Measurements from ENCODE around the gene PREPL. TPM values are rescaled to one million over a fixed set of nuclear protein-coding genes. Genes with fewer than 3 reads are reported as not detected.
"Not testable (repeated sequence)": the region's sequence is repeated elsewhere in the genome, so short reads cannot be mapped to it uniquely, and the experiment has no call there.

Gene PREPL
- total RNA-seq, result 110 TPM
- 100 to 1,000 TPM in 7 of 8 donors, 10 to 100 TPM in 1; 86.9 to 149 (median 115) TPM for polyA plus RNA-seq (ENCODE audit: insufficient read depth in 1 of 8, insufficient read length in 8 of 8, low replicate concordance in 1 of 8)
- long read RNA-seq, donor 1, full-length matches to known transcripts, result 1 of 1 reads
- long read RNA-seq, donor 1, partial matches to known transcripts, result 0 of 1 reads
- long read RNA-seq, donor 1, other reads (novel, unspliced or antisense), result 0 of 1 reads
- long read RNA-seq, donor 2, full-length matches to known transcripts, result 2 of 2 reads
- long read RNA-seq, donor 2, partial matches to known transcripts, result 0 of 2 reads
- long read RNA-seq, donor 2, other reads (novel, unspliced or antisense), result 0 of 2 reads
- long read RNA-seq, donor 3, full-length matches to known transcripts, result 6 of 22 reads
- long read RNA-seq, donor 3, partial matches to known transcripts, result 16 of 22 reads
- long read RNA-seq, donor 3, other reads (novel, unspliced or antisense), result 0 of 22 reads
- long read RNA-seq, donor 4, full-length matches to known transcripts, result 6 of 12 reads
- long read RNA-seq, donor 4, partial matches to known transcripts, result 6 of 12 reads
- long read RNA-seq, donor 4, other reads (novel, unspliced or antisense), result 0 of 12 reads
- long read RNA-seq, donor 5, full-length matches to known transcripts, result 20 of 58 reads
- long read RNA-seq, donor 5, partial matches to known transcripts, result 38 of 58 reads
- long read RNA-seq, donor 5, other reads (novel, unspliced or antisense), result 0 of 58 reads
- long read RNA-seq, donor 6, full-length matches to known transcripts, result 25 of 58 reads
- long read RNA-seq, donor 6, partial matches to known transcripts, result 33 of 58 reads
- long read RNA-seq, donor 6, other reads (novel, unspliced or antisense), result 0 of 58 reads
- long read RNA-seq, donor 7, full-length matches to known transcripts, result 17 of 31 reads
- long read RNA-seq, donor 7, partial matches to known transcripts, result 14 of 31 reads
- long read RNA-seq, donor 7, other reads (novel, unspliced or antisense), result 0 of 31 reads
- long read RNA-seq, donor 8, full-length matches to known transcripts, result 8 of 8 reads
- long read RNA-seq, donor 8, partial matches to known transcripts, result 0 of 8 reads
- long read RNA-seq, donor 8, other reads (novel, unspliced or antisense), result 0 of 8 reads
- long read RNA-seq, donor 9, full-length matches to known transcripts, result 8 of 13 reads
- long read RNA-seq, donor 9, partial matches to known transcripts, result 5 of 13 reads
- long read RNA-seq, donor 9, other reads (novel, unspliced or antisense), result 0 of 13 reads
- long read RNA-seq, donor 10, full-length matches to known transcripts, result 15 of 31 reads
- long read RNA-seq, donor 10, partial matches to known transcripts, result 16 of 31 reads
- long read RNA-seq, donor 10, other reads (novel, unspliced or antisense), result 0 of 31 reads
- long read RNA-seq, donor 11, full-length matches to known transcripts, result 5 of 10 reads
- long read RNA-seq, donor 11, partial matches to known transcripts, result 5 of 10 reads
- long read RNA-seq, donor 11, other reads (novel, unspliced or antisense), result 0 of 10 reads

DNA sequence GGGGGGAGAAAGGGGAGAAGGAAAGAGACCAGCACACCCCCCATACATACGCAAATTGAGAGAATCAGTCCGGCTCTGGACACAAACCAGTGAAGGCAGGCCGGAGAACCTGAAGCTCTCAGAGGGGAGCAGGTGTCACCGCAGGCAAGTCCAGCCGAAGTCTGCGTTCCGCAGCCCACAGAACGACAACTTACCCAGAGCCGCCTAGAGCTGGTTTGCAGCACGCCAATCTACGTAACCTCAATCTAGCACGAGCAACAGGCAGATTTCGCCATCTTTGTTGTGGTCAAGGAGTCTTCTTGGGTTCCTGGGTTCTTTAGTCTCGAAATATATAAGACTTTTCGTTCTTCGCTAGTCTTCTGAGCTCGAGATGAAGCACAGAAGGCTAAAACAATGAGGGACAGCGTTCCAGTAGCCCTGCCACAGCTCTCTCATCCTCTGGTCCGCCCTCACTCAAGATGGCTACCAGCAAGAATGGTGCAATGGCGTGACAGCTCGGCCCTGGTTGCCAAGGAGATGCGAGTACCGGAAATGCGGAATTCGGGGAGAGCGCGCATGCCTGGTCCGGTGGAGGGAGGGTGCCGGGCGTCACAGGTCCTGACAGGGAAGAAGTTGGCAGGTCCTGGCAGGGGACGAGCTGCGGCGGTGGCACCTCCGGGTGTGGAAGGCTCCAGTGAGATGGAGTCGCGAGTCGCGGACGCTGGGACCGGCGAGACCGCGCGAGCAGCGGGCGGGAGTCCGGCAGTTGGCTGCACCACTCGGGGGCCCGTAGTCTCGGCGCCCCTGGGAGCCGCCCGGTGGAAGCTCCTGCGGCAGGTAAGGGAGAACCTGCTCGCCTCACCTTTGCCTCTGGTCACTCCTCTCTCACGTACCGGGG is at the start of gene PREPL, which contains the start of gene CAMKMT:
TSS of gene PREPL (minus strand) at position 165 of the 877 bp plus-strand sequence. CDS start 15,152 bp downstream, outside the sequence.
TSS of gene CAMKMT (plus strand) at position 618 of the 877 bp plus-strand sequence.
- Histone ChIP-seq H3K27ac (ENCODE audit: low read length) (peak within 1 kb of the TSS; percentile 98), H3K9me3 (replicated peaks; ENCODE audit: control insufficient read depth, low read depth, low read length) (no peaks in the 10 kb centered on the region), H3K4me3 (ENCODE audit: low read length) (peak within 1 kb of the TSS; percentile 83), H3K36me3 (ENCODE audit: control insufficient read depth, insufficient read depth, low read length) (peaks cover 3% of the 10 kb centered on the region), H3K27me3 (ENCODE audit: control insufficient read depth, insufficient read depth, low read length) (no peaks in the 10 kb centered on the region), H3K4me1 (ENCODE audit: control insufficient read depth, insufficient read depth, low read length) (peaks cover 12% of the 10 kb centered on the region)
- WGBS (ENCODE audit: insufficient coverage), result 0% methylated on average over 47 of the region's 57 CpGs
- peak; percentile 99 for DNase-seq

DNA sequence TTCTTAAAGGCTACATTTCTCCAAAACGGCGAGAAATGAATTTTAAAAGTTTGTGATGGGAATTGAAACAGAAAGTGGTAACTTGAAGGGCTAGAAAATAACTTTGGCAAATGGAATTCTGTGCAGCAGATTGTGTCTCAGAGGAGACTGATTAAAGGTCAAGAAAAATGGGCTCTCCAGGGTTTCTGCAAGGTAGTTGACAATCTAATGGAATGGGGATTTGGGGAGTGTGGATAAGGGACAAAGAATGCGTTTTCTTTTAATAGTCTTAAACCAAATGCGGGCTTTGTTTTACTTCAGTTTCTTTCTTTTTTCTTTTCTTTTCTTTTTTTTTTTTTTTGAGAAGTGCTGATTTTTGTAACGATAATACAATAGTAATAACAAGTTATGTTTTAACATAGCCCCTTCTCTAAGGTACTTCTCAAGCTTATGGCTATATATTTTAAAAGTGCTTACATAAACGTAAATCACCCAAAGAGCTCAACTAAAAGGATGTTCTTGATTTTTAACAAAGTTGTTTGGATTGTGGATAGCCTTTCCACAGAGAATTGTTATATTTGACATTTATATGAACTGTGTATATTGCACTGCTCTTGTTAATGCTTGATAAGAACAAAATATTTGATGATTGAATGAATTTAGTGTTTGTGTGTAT is 37.1 kb upstream of the PREPL start:
- DNase-seq, result peak; percentile 17
- H3K4me3 ChIP-seq (ENCODE audit: low read length), result peak overlapping the region; percentile 22
- H3K9me3 ChIP-seq (replicated peaks; ENCODE audit: control insufficient read depth, low read depth, low read length), result no peaks in the 10 kb centered on the region
- no CpG with 5 or more reads among the region's 6 CpGs for WGBS (ENCODE audit: insufficient coverage)
- H3K27ac ChIP-seq (ENCODE audit: low read length), result no peak overlapping the region
- no peaks in the 10 kb centered on the region for H3K27me3 ChIP-seq (ENCODE audit: control insufficient read depth, insufficient read depth, low read length)
- H3K4me1 ChIP-seq (ENCODE audit: control insufficient read depth, insufficient read depth, low read length), result no peaks in the 10 kb centered on the region
- H3K36me3 ChIP-seq (ENCODE audit: control insufficient read depth, insufficient read depth, low read length), result no peaks in the 10 kb centered on the region

DNA sequence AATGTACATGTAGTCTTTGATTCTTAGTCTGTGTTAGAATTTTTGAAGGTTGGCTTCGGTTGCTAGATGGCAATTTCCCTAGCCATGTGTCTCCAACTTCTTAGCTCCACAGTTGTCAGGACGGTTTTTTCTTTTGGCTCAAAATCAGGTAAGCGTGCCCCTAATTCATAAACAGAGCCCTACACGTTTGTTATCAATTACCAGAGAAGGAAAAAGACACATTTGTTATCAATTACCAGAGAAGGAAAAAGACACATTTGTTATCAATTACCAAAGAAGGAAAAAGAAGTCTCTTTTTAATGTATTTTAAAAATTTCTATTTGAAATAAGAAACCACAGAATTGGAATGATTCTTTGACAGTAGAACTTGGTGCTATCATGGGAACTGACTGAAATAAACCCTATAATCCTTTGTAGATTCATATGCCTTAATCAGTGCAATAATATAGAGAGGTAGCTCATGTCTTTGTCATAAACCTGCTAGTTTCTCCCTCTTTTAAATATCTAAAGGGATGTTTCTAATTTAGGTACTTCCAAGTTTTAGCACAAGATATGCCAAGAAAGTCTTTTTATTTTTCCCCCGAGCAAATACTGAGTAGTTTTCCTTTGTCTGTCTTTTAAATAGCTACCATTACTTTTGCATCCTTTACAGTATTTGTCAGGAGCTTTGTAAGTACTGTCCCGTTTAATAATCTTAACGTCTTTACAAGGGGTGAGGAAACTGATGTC is 36.3 kb upstream of the PREPL start:
- H3K27ac ChIP-seq (ENCODE audit: low read length), result no peak overlapping the region
- WGBS (ENCODE audit: insufficient coverage), result no CpG with 5 or more reads among the region's 7 CpGs

DNA sequence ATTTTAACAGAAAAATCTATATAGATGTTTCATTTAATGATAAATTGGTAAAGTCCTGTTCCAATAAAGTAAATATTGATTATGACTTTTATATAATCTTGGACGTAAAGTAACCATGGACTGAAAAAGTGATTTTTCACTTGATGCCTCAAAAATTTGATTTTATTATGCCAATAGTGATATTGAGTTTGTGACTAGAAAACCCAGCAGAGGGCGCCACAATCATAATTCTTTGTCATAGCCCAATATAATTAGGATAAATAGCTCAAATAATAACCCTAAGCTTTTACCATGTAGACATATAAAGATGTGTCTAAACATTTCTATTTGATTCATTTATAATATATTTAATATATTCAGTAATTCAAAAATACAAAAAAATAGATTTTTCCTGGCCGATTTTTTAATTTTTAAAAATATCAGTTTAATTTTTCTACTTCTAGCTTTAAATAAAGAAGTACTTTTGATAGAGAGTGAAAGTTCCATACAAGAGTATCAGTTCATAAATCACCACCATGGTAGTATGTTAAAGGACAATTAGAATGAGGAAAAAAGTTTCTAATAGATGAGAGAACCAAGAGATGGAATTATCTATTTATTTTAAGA is 31.1 kb upstream of the PREPL start:
- H3K27me3 ChIP-seq (ENCODE audit: control insufficient read depth, insufficient read depth, low read length), result no peaks in the 10 kb centered on the region
- H3K27ac ChIP-seq (ENCODE audit: low read length), result no peak overlapping the region
- no peaks in the 10 kb centered on the region for H3K4me1 ChIP-seq (ENCODE audit: control insufficient read depth, insufficient read depth, low read length)
- peak; percentile 44 for DNase-seq
- no peak overlapping the region for H3K4me3 ChIP-seq (ENCODE audit: low read length)
- no peaks in the 10 kb centered on the region for H3K36me3 ChIP-seq (ENCODE audit: control insufficient read depth, insufficient read depth, low read length)
- no CpG with 5 or more reads among the region's 3 CpGs for WGBS (ENCODE audit: insufficient coverage)
- no peaks in the 10 kb centered on the region for H3K9me3 ChIP-seq (replicated peaks; ENCODE audit: control insufficient read depth, low read depth, low read length)

More for the DNA sequence above, 36.3 kb upstream of the PREPL start:
- no peaks in the 10 kb centered on the region for H3K36me3 ChIP-seq (ENCODE audit: control insufficient read depth, insufficient read depth, low read length)
- H3K9me3 ChIP-seq (replicated peaks; ENCODE audit: control insufficient read depth, low read depth, low read length), result no peaks in the 10 kb centered on the region
- peak overlapping the region; percentile 22 for H3K4me3 ChIP-seq (ENCODE audit: low read length)
- H3K27me3 ChIP-seq (ENCODE audit: control insufficient read depth, insufficient read depth, low read length), result no peaks in the 10 kb centered on the region
- DNase-seq, result peak; percentile 72
- no peaks in the 10 kb centered on the region for H3K4me1 ChIP-seq (ENCODE audit: control insufficient read depth, insufficient read depth, low read length)

DNA sequence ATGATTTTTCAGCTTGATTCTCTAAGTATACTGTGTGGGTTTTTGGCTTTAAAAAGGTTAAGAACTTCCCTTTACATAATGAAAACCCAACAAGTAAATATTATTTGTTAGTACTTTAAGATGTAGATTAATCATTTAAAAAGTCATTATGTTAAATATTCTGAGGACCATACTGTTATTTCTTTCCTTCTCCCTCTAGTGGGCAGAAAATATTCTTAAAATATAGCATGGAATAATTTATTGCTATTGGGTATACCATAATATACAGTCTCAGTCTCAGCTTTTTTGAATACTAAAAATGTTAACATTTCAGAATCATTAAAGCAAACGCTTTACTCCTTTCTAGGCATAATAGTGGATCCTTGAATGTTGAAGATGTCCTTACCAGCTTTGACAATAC is 28.6 kb upstream of the PREPL start:
- H3K36me3 ChIP-seq (ENCODE audit: control insufficient read depth, insufficient read depth, low read length), result no peaks in the 10 kb centered on the region
- H3K27me3 ChIP-seq (ENCODE audit: control insufficient read depth, insufficient read depth, low read length), result no peaks in the 10 kb centered on the region
- H3K4me1 ChIP-seq (ENCODE audit: control insufficient read depth, insufficient read depth, low read length), result no peaks in the 10 kb centered on the region
- no peak overlapping the region for H3K27ac ChIP-seq (ENCODE audit: low read length)
- no peak overlapping the region for H3K4me3 ChIP-seq (ENCODE audit: low read length)
- WGBS (ENCODE audit: insufficient coverage), result no CpG with 5 or more reads among the region's 1 CpG
- H3K9me3 ChIP-seq (replicated peaks; ENCODE audit: control insufficient read depth, low read depth, low read length), result no peaks in the 10 kb centered on the region
- DNase-seq, result no peak

DNA sequence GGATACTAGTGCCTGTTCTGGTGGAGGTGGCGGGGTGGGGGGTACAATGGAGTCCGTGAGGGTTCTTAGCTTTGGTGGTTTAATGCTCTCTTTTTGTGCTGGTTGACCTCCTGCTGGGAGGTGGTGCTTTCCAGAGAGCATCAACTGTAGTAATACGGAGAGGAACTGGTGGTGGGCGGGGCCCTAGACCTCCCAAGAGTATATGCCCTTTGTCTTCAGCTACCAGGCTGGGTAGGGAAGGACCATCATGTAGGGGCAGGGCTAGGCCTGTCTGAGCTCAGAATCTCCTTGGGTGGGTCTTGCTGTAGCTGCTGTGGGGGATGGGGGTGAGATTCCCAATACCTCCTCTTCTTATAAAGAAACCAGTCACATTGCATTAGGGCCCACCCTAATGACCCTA is 27.6 kb upstream of the PREPL start:
- 75% methylated on average over 2 of the region's 4 CpGs for WGBS (ENCODE audit: insufficient coverage)
- H3K27me3 ChIP-seq (ENCODE audit: control insufficient read depth, insufficient read depth, low read length), result no peaks in the 10 kb centered on the region
- no peaks in the 10 kb centered on the region for H3K4me1 ChIP-seq (ENCODE audit: control insufficient read depth, insufficient read depth, low read length)
- no peak overlapping the region for H3K4me3 ChIP-seq (ENCODE audit: low read length)
- no peaks in the 10 kb centered on the region for H3K9me3 ChIP-seq (replicated peaks; ENCODE audit: control insufficient read depth, low read depth, low read length)
- H3K27ac ChIP-seq (ENCODE audit: low read length), result no peak overlapping the region
- no peak for DNase-seq
- H3K36me3 ChIP-seq (ENCODE audit: control insufficient read depth, insufficient read depth, low read length), result no peaks in the 10 kb centered on the region

DNA sequence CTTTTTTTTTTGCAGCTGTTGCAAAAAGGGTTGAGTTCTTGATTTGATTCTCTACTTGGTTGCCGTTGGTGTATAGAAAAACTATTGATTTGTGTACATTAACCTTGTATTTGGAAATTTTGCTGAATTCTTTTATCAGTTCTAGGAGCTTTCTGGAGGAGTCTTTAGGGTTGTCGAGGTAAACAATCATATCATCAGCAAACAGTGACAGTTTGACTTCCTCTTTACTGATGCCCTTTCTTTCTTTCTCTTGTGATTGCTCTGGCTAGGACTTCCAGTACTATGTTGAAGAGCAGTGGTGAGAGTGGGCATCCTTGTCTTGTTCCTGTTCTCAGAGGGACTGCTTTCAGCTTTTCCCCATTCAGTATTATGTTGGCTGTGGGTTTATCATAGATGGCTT is 23.9 kb upstream of the PREPL start:
- whole genome bisulfite sequencing (ENCODE audit: insufficient coverage), result no CpG with 5 or more reads among the region's 2 CpGs
- not testable (repeated sequence) for H3K4me1 ChIP-seq (ENCODE audit: control insufficient read depth, insufficient read depth, low read length); H3K9me3 ChIP-seq (replicated peaks; ENCODE audit: control insufficient read depth, low read depth, low read length); H3K4me3 ChIP-seq (ENCODE audit: low read length); H3K36me3 ChIP-seq (ENCODE audit: control insufficient read depth, insufficient read depth, low read length); H3K27me3 ChIP-seq (ENCODE audit: control insufficient read depth, insufficient read depth, low read length); DNase-seq; H3K27ac ChIP-seq (ENCODE audit: low read length)

DNA sequence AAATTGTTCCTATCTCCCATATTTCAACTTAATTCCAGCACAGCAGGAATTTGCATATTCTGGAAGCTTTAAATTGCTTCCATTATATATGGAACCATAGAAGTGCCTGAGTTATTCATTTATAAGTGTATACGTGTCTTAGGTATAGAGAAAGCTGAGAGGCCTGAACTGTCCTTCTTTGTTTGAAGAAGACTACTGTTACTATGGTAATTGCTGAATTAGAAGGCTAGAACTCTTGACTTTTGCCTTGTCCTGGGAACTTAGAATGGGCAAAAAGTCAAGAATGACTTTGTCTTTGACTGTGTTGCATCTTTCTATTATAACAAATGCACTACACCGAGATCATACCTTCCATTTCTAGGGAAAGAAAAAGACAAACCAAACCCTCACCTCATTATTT is 16.2 kb upstream of the PREPL start:
- Histone ChIP-seq H3K36me3 (ENCODE audit: control insufficient read depth, insufficient read depth, low read length) (no peaks in the 10 kb centered on the region), H3K4me1 (ENCODE audit: control insufficient read depth, insufficient read depth, low read length) (no peaks in the 10 kb centered on the region), H3K9me3 (replicated peaks; ENCODE audit: control insufficient read depth, low read depth, low read length) (no peaks in the 10 kb centered on the region), H3K27me3 (ENCODE audit: control insufficient read depth, insufficient read depth, low read length) (no peaks in the 10 kb centered on the region), H3K27ac (ENCODE audit: low read length) (no peak overlapping the region), H3K4me3 (ENCODE audit: low read length) (no peak overlapping the region)
- WGBS (ENCODE audit: insufficient coverage), result no CpG with 5 or more reads among the region's 2 CpGs
- no peak for DNase-seq
